K562 (cell line): ENCODE results near the gene AKAP7. TPM values are rescaled to one million over a fixed set of nuclear protein-coding genes. Genes with fewer than 3 reads are reported as not detected.
A peak's percentile ranks its signal among the peaks of the same experiment; 100 is the strongest.

Source experiments
- ARNT ChIP-seq, 2 experiments: fragments of 450-650 bp; IDR thresholded peaks; 2 replicates each; pipeline ENCODE4 v1.6.1; 2016; ENCODE audit warnings: mild to moderate bottlenecking in 1 of 2
- CTCF ChIP-seq, 3 experiments: IDR thresholded peaks in 2 of 3; conservative IDR thresholded peaks in 1 of 3; 2 replicates each; pipeline ENCODE4 v1.5.1; 2011 to 2012; ENCODE audit warnings: low read length in 3 of 3, mild to moderate bottlenecking in 3 of 3, control low read depth in 2 of 3, improper control_type of control experiment in 1 of 3, inconsistent platforms in 1 of 3, low read depth in 1 of 3, mixed read lengths in 1 of 3, moderate library complexity in 1 of 3; ENCODE audit not compliant: insufficient read depth in 2 of 3
- FOXK2 ChIP-seq, 2 experiments: fragments of 450-650 bp; IDR thresholded peaks in 1 of 2; conservative IDR thresholded peaks in 1 of 2; 2 replicates each; pipeline ENCODE4 v1.6.1; 2016; ENCODE audit warnings: low read depth in 2 of 2, mild to moderate bottlenecking in 1 of 2
- JUND ChIP-seq, 2 experiments: IDR thresholded peaks; 2 replicates in 1 of 2; 3 replicates in 1 of 2; pipeline ENCODE4 v1.6.1; 2011; ENCODE audit warnings: borderline replicate concordance in 2 of 2, low read depth in 2 of 2, low read length in 2 of 2, improper control_type of control experiment in 1 of 2, missing biosample characterization in 1 of 2, missing genetic modification characterization in 1 of 2, missing genetic modification reagents in 1 of 2
- MTF1 ChIP-seq: fragments of 250-450 bp; sonication (Bioruptor Pico); IDR thresholded peaks from 2 replicates; pipeline ENCODE4 v1.9.0; 2021; ENCODE audit warnings: moderate library complexity, mild to moderate bottlenecking, inconsistent platforms, borderline replicate concordance
- RBM39 ChIP-seq: fragments of 200-400 bp; formaldehyde crosslinking; optimal IDR thresholded peaks from 2 replicates; pipeline ENCODE3; 2018; ENCODE audit warnings: low read depth, low read length
- SIN3B ChIP-seq: fragments of 450-650 bp; IDR thresholded peaks from 2 replicates; pipeline ENCODE4 v1.6.1; 2017; ENCODE audit warnings: low read depth, mild to moderate bottlenecking, moderate library complexity
- ZNF253 ChIP-seq: fragments of 250-450 bp; sonication (Bioruptor Pico); conservative IDR thresholded peaks from 2 replicates; pipeline ENCODE4 v1.6.1; 2021; ENCODE audit warnings: mild to moderate bottlenecking
- polyA plus RNA-seq, 8 experiments: library from polyadenylated mRNA; depleted of rRNA in 4 of 8; stranded (reverse) in 5 of 8; unstranded in 3 of 8; fragments of >200 nt; fragmentation: Nextera tagmentation in 2 of 8; fragmentation: Illumina TruSeq in 1 of 8; extraction: Ambion mirVana in 2 of 8; extraction: Trizol in 1 of 8; gene quantifications; 2 replicates each; pipeline versions ENCODE4 v1.2.1 to v1.2.3, GENCODE V29; 2011 to 2014; ENCODE audit warnings: inconsistent platforms in 1 of 8, missing spikeins in 1 of 8
- total RNA-seq, 7 experiments: library from RNA; depleted of rRNA in 6 of 7; stranded (reverse); fragments of >200 nt in 6 of 7; fragmentation: Illumina TruSeq in 2 of 7; extraction: Trizol in 2 of 7; gene quantifications; 2 replicates each; pipeline versions ENCODE4 v1.2.1 to v1.2.3, GENCODE V29; 2011 to 2021; ENCODE audit warnings: low replicate concordance in 1 of 7
- TF ChIP-seq, protein P1 (sequence below), 2 experiments: fragments of 450-650 bp in 1 of 2; sonication (generic) in 1 of 2; formaldehyde crosslinking in 1 of 2; IDR thresholded peaks; 2 replicates each; pipeline versions ENCODE4 v1.7.1 to v1.9.0; 2016 to 2022; ENCODE audit warnings: inconsistent platforms in 1 of 2, mild to moderate bottlenecking in 1 of 2, missing genetic modification reagents in 1 of 2

AKAP7 gene
- total and polyA plus RNA-seq, 9 of the 15 experiments (the other 6 are each of a cell fraction or from before 2014, with no cell fraction given): 0.82 to 2.6 (median 1.6) TPM

GRCh38 chr6:131182991-131183425, 47.7 kb downstream of the AKAP7 start (continued):
- TF ChIP-seq CTCF (IDR thresholded peaks at IDR 0.05 in 2 of 3, conservative IDR thresholded peaks at IDR 0.05 in 1 of 3; ENCODE audit: insufficient read depth in 2 of 3, low read depth in 1 of 3, low read length in 3 of 3) (peak; percentile 33 to 51 (median 46); a peak in 4 of 6 replicates), ARNT (IDR thresholded peaks at IDR 0.05) (no peak), SIN3B (no peak), FOXK2 (conservative IDR thresholded peaks at IDR 0.05 in 1 of 2, IDR thresholded peaks at IDR 0.05 in 1 of 2; ENCODE audit: low read depth in 2 of 2) (no peak), RBM39 (no peak), MTF1 (no peak), ZNF253 (no peak), JUND (IDR thresholded peaks at IDR 0.05; ENCODE audit: borderline replicate concordance, low read depth, low read length) (no peak), JUND (tag; IDR thresholded peaks at IDR 0.05; ENCODE audit: borderline replicate concordance, low read depth, low read length) (no peak)
- TF ChIP-seq, protein P1, sequence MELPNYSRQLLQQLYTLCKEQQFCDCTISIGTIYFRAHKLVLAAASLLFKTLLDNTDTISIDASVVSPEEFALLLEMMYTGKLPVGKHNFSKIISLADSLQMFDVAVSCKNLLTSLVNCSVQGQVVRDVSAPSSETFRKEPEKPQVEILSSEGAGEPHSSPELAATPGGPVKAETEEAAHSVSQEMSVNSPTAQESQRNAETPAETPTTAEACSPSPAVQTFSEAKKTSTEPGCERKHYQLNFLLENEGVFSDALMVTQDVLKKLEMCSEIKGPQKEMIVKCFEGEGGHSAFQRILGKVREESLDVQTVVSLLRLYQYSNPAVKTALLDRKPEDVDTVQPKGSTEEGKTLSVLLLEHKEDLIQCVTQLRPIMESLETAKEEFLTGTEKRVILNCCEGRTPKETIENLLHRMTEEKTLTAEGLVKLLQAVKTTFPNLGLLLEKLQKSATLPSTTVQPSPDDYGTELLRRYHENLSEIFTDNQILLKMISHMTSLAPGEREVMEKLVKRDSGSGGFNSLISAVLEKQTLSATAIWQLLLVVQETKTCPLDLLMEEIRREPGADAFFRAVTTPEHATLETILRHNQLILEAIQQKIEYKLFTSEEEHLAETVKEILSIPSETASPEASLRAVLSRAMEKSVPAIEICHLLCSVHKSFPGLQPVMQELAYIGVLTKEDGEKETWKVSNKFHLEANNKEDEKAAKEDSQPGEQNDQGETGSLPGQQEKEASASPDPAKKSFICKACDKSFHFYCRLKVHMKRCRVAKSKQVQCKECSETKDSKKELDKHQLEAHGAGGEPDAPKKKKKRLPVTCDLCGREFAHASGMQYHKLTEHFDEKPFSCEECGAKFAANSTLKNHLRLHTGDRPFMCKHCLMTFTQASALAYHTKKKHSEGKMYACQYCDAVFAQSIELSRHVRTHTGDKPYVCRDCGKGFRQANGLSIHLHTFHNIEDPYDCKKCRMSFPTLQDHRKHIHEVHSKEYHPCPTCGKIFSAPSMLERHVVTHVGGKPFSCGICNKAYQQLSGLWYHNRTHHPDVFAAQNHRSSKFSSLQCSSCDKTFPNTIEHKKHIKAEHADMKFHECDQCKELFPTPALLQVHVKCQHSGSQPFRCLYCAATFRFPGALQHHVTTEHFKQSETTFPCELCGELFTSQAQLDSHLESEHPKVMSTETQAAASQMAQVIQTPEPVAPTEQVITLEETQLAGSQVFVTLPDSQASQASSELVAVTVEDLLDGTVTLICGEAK (IDR thresholded peaks at IDR 0.05): no peak
- TF ChIP-seq, protein P1 (CRISPR knock-in tag; IDR thresholded peaks at IDR 0.05): no peak
- TF ChIP-seq, all 486 proteins: peak for 2
